ENCODE results near the gene LNX2.

LNX2 gene

GRCh38 chr13:27621116-27621365 lies 712 bp upstream of the LNX2 start:
- Histone ChIP-seq H3K4me3 (ENCODE audit: low read depth, low read length, poor library complexity, severe bottlenecking) (peak overlapping the region; percentile 99), H3K79me2 (ENCODE audit: insufficient read depth, low read length) (peaks cover 48% of the 10 kb centered on the region), H3K36me3 (ENCODE audit: insufficient read depth, low read length) (peaks cover 32% of the 10 kb centered on the region), H3K27ac (ENCODE audit: low read depth, low read length, poor library complexity, severe bottlenecking) (peak overlapping the region; percentile 84), H3K9me3 (ENCODE audit: low read length) (no peaks in the 10 kb centered on the region), H3K9me2 (ENCODE audit: low read depth, low read length) (no peaks in the 10 kb centered on the region), H3K27me3 (ENCODE audit: insufficient read depth, low read length) (no peaks in the 10 kb centered on the region), H3F3A (ENCODE audit: insufficient read depth, low read length) (no peaks in the 10 kb centered on the region), H2AFZ (ENCODE audit: low read length) (no peak overlapping the region), H3K4me2 (ENCODE audit: low read length) (peak overlapping the region; percentile 87), H3K9ac (ENCODE audit: low read length) (peak overlapping the region; percentile 68), H4K20me1 (ENCODE audit: insufficient read depth, low read length) (no peaks in the 10 kb centered on the region), H3K4me1 (ENCODE audit: insufficient read depth, low read length, severe bottlenecking) (peaks cover 32% of the 10 kb centered on the region)
- no peak for TF ChIP-seq EZH2 (IDR thresholded peaks at IDR 0.05; ENCODE audit: borderline replicate concordance, low read length)
- TF ChIP-seq, protein P1, sequence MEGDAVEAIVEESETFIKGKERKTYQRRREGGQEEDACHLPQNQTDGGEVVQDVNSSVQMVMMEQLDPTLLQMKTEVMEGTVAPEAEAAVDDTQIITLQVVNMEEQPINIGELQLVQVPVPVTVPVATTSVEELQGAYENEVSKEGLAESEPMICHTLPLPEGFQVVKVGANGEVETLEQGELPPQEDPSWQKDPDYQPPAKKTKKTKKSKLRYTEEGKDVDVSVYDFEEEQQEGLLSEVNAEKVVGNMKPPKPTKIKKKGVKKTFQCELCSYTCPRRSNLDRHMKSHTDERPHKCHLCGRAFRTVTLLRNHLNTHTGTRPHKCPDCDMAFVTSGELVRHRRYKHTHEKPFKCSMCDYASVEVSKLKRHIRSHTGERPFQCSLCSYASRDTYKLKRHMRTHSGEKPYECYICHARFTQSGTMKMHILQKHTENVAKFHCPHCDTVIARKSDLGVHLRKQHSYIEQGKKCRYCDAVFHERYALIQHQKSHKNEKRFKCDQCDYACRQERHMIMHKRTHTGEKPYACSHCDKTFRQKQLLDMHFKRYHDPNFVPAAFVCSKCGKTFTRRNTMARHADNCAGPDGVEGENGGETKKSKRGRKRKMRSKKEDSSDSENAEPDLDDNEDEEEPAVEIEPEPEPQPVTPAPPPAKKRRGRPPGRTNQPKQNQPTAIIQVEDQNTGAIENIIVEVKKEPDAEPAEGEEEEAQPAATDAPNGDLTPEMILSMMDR (IDR thresholded peaks at IDR 0.05; ENCODE audit: low read length) = no peak

DNA sequence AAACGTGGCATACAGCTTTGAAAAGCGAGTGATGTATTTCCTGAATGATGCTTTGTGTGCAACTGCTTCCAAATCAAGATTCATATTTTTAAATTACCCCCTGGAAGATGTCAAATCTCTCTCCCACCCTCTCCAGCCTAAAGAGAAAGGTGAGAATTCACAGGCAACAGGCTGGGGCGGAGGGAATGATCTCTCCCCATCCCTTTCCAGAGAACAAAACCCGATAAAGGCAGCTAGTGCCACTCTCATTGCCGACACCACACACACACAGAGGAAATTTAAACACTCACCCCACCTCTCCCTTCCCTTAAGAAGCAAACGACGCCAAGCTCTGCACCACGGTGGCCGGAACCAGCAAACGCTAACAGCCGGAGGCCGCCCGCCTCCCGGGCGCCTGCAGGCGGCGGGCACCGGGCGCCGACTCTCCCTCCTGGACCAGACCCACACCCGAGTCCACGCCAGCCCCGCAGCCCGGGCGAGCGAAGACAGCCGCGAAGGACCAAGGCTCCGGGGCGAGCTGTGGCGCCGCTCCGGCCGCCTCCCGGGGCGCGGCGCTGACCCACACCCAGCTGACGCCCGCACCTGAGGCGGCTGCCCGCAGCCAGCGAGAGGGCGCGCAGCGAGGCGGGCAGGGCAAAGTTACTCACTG lies 477 bp downstream of the LNX2 start:
- H4K20me1 ChIP-seq (ENCODE audit: insufficient read depth, low read length) = no peaks in the 10 kb centered on the region
- no peaks in the 10 kb centered on the region for H3K27me3 ChIP-seq (ENCODE audit: insufficient read depth, low read length)
- H3K9me2 ChIP-seq (ENCODE audit: low read depth, low read length) = no peaks in the 10 kb centered on the region
- peak overlapping the region; percentile 83 for H3K4me2 ChIP-seq (ENCODE audit: low read length)
- no peak for TF ChIP-seq EZH2 (IDR thresholded peaks at IDR 0.05; ENCODE audit: borderline replicate concordance, low read length)
- TF ChIP-seq, protein P1 (IDR thresholded peaks at IDR 0.05; ENCODE audit: low read length) = peak; percentile 5; the same call in 1 of the 2 replicates
- H3K79me2 ChIP-seq (ENCODE audit: insufficient read depth, low read length) = peaks cover 37% of the 10 kb centered on the region
- peak overlapping the region; percentile 79 for H3K9ac ChIP-seq (ENCODE audit: low read length)
- no peaks in the 10 kb centered on the region for H3F3A ChIP-seq (ENCODE audit: insufficient read depth, low read length)
- H3K9me3 ChIP-seq (ENCODE audit: low read length) = no peaks in the 10 kb centered on the region
- peak overlapping the region; percentile 99 for H3K4me3 ChIP-seq (ENCODE audit: low read depth, low read length, poor library complexity, severe bottlenecking)
- peaks cover 32% of the 10 kb centered on the region for H3K4me1 ChIP-seq (ENCODE audit: insufficient read depth, low read length, severe bottlenecking)
- no peak overlapping the region for H2AFZ ChIP-seq (ENCODE audit: low read length)
- peaks cover 21% of the 10 kb centered on the region for H3K36me3 ChIP-seq (ENCODE audit: insufficient read depth, low read length)
- H3K27ac ChIP-seq (ENCODE audit: low read depth, low read length, poor library complexity, severe bottlenecking) = no peak overlapping the region

GRCh38 chr13:27619093-27619727 lies 1.1 kb downstream of the LNX2 start:
- peak overlapping the region; percentile 83 for H3K4me2 ChIP-seq (ENCODE audit: low read length)
- H2AFZ ChIP-seq (ENCODE audit: low read length) = no peak overlapping the region
- H3K4me1 ChIP-seq (ENCODE audit: insufficient read depth, low read length, severe bottlenecking) = peaks cover 32% of the 10 kb centered on the region
- H3F3A ChIP-seq (ENCODE audit: insufficient read depth, low read length) = no peaks in the 10 kb centered on the region
- TF ChIP-seq, protein P1 (IDR thresholded peaks at IDR 0.05; ENCODE audit: low read length) = no peak
- TF ChIP-seq EZH2 (IDR thresholded peaks at IDR 0.05; ENCODE audit: borderline replicate concordance, low read length) = no peak
- peaks cover 16% of the 10 kb centered on the region for H3K36me3 ChIP-seq (ENCODE audit: insufficient read depth, low read length)
- no peaks in the 10 kb centered on the region for H3K27me3 ChIP-seq (ENCODE audit: insufficient read depth, low read length)
- H3K4me3 ChIP-seq (ENCODE audit: low read depth, low read length, poor library complexity, severe bottlenecking) = peak overlapping the region; percentile 99
- no peaks in the 10 kb centered on the region for H3K9me2 ChIP-seq (ENCODE audit: low read depth, low read length)
- H3K79me2 ChIP-seq (ENCODE audit: insufficient read depth, low read length) = peaks cover 32% of the 10 kb centered on the region
- no peaks in the 10 kb centered on the region for H4K20me1 ChIP-seq (ENCODE audit: insufficient read depth, low read length)
- H3K9ac ChIP-seq (ENCODE audit: low read length) = peak overlapping the region; percentile 79
- no peaks in the 10 kb centered on the region for H3K9me3 ChIP-seq (ENCODE audit: low read length)
- no peak overlapping the region for H3K27ac ChIP-seq (ENCODE audit: low read depth, low read length, poor library complexity, severe bottlenecking)
